G401.6 (cell line): Measurements from ENCODE around the gene CDR2.
"Not testable (repeated sequence)": the region's sequence is repeated elsewhere in the genome, so short reads cannot be mapped to it uniquely, and the experiment has no call there.

Experiments used
- FAIRE-seq: peaks from 2 replicates; lab custom pipeline; 2012; peaks lifted over from hg19 to GRCh38; lab: Jason Lieb, UNC

The CDR2 gene

DNA sequence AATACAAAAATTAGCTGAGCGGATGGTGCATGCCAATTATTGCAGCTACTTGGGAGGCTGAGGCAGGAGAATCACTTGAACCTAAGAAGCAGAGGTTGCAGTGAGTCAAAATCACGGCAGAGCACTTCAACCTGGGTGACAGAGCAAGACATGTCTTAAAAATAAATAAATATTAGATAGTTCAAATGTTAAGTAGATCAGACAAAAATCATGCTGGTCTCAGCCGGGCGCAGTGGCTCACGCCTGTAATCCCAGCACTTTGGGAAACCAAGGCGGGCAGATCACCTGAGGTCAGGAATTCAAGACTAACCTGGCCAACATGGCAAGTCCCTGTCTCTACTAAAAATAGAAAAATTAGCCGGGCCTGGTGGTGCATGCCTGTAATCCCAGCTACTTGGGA, 73.0 kb downstream of the CDR2 start:
- not testable (repeated sequence) for FAIRE-seq

DNA sequence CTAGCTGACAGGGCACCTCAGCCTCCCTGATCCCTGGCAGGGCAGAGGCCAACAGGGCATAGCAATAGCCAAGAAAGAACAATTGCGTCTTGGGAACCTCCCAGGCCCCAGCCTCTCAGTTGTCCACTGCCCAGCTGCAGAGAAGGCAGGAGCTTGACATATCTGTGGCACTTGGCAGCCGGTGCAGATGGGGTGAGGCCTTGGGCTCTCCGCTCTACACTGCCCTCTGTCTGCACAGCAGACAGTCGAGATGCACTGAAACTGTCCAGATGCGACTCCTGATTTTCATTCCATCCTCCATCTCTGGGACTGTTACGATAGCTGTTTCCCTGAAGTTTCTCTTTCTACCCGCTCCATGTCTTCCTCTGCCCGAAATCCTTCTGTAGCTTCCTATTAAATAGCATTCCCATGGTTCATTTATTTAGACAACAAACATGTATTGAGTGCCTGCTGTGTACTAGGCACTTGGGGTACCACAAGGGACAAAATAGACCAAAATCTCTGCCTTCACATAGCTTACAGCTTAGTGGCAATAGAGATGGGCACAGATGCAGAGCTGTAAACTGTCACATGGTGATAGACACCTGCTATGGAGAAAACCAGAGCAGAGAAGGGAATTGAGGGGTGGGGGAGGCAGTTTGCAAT, 73.9 kb downstream of the CDR2 start:
- FAIRE-seq, result no peak

DNA sequence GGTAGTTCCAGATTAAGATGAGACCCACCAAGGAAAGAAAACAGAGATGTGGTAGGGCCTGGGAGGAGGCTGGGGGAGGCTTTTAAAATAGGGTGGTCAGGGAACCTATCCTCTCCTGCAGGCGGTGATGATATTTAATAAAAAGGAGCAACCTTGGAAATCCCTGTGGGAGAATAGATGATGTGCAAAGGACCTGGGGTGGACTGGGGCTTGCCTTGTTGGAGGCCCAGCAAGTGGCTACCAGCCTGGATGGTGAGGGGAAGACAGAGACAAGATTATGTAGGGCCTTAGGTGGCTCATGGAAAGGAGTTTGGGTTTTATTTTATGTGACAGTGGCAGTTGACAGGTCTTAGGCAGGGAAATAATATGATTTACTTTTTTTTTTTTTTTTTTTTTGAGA, 75.4 kb downstream of the CDR2 start:
- no peak for FAIRE-seq

DNA sequence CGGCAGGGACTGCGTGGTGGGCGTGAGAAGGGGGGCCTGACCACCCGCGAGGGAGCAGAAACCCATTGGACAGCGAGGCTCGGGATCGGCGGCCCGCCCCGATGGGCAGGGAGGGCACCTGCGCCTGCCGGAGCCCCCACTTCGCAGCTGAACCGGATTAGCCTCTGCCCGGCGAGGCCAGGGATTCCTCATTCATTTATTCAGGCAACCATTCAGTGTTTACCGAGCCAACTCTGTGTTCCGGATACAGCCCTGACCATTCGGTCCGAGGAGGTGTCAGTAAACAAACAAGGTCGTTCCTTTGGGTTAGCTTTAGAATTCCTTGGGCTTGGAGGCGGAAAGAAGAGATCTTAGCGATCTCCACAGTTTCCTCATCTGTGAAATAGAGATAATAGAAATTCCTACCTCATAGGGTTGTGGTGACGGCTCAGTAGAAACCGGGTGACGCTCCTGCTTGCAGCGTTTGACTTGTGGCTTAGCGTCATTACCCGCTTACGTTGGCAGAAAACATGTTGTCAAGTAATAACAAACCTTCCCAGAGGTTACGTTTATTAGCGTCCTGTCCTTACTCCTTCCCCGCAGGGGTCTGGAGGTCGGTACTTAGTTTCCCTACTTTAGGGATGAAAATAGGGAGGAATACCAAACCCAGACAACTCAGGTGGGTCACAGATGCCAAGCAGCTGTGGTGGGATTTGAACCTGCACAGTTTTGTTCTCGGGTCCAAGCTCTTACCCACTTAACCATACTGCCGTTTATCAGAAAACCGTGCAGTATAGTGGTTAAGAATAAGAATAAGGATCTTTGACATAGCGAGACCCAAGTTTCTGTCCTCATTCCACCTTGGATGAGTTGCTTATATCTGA, 76.3 kb downstream of the CDR2 start:
- FAIRE-seq, result peak; percentile 93

DNA sequence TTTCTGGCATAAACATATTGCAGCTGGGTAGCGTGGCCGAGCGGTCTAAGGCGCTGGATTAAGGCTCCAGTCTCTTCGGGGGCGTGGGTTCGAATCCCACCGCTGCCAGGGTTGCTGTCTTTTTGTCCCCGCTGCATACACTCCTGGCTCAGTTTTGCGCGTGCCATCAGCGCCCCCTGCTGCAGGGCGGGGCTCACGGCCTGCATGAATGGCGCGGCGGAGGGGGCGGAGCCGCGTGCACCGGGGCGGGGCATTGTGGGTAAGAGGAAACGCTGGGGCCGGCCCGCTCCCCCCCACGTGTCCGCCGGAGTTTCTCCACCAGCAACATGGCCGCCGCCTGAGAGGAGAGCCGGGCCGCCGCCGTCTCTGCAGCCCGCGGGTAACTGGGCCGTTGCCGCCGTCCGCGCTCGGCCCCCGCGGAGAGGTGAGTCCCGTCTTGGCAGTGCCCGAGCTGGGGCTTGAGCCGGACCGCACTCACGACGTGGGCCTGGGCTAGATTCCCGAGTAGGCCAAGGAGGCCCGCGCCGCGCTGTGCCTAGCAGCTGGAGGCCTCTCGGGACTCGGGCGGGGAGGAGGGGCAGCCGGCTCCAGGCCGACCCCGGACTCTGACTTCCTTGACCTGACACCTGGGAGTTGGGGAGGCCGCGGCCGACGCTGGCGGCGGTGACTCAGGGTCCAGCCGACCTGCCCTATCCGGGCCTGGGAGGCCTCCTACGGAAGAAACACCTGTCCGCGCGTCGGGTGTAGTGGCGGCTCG, 77.1 kb downstream of the CDR2 start, which contains the start of gene POLR3E:
Gene POLR3E (plus strand): TSS at position 296 of the 757 bp plus-strand sequence. CDS start 5,560 bp downstream, outside the sequence.
- FAIRE-seq, result peak; percentile 69

DNA sequence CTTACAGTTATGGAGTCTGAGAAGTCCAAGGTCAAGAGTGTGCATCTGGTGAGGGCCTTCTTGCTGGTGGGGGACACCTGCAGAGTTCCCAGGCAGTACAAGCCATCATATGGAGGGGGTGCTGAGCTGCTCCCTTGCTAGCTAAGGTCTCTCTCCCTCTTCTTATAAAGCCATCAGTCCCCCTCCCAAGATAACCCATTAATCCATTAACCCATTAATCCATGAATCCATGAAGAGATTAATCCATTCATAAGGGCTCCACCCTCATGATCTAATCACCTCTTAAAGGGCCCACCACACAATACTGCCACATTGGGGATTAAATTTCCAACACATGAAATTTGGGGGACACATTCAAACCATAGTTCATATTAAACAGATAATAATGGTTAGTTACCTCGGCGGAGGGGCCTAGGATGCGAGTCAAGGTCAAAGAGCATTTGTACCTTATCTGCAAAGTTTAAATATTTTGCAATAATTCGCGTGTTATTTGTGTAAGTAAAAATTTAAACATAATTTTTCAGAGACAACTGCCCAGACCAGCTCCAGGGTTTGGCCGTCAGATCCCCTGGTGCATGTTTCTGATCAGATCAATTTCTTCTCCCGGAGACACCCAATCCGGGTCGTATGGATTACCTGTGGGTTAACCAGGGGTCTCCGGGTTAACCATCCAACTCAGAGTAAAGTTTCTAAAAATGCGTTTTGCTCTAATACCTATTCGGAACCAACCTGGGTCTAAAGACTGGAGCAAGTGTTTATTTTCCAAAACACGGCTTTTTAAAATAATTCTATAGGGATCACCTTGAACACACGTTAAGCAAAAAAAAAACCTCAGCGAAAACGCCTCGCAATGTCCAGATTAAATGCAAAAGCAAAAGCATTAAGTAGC, 78.0 kb downstream of the CDR2 start:
- FAIRE-seq, result peak; percentile 3
